Fibroblast of skin of back (primary cell): ENCODE results near the gene ZBTB7B.

Source experiments
- DNase-seq: peaks from one replicate; pipeline ENCODE4 v3.0.0-alpha.2; 2013

The ZBTB7B gene

DNA sequence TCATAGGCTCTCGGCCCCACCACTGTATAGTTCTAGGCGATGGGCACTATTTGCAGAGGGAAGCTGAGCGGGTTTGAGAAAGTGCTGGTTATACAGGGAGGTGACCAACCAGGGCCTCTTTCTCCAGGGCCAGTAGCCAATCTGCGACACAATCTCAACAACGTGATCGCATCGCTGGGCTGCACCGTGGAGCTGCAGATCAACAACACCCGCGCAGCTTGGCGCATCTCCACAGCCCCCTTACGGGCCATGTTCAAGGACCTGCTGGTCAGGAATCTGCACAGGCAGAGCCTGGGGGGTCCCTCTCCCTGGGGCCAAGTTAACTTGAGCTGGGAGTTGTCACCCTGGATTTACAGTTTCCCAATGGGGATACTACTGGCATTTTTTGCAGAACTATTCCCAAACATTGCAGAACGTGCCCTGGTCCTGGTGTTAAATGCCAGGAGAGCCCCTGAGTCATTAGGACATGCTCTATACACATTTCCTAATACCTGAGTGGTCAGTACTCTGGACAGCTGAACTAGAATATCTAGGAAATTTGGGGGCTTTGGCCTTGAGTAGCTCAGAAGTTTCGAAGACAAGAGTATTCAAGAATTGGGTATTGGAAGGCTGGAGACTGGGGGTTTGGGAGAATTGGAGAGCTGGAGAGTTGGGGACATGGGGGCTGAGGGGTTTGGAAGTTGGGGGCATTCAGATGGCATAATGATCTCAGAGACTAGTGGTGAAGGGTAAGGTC lies 37.9 kb downstream of the ZBTB7B start:
- no peak for DNase-seq

DNA sequence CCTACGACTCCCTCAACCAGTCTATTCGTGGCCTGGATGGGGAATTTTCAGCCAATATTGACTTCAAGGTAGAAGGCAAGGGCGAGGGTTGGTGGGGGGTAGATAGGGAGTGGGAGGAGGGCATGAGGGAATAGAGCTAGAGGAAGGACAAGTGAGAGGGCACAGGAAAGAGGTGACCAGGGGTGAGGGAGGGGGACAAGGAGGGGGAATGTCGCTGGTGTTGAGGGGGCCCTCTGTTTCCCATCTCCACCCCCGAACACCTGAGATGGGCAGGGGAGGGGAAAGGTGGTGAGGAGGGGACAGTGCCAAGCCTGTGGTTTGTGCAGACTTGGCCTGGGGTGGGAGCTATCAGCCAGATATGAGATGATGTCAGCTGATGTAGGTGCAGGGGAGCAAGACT lies 40.2 kb downstream of the ZBTB7B start:
- DNase-seq: no peak

DNA sequence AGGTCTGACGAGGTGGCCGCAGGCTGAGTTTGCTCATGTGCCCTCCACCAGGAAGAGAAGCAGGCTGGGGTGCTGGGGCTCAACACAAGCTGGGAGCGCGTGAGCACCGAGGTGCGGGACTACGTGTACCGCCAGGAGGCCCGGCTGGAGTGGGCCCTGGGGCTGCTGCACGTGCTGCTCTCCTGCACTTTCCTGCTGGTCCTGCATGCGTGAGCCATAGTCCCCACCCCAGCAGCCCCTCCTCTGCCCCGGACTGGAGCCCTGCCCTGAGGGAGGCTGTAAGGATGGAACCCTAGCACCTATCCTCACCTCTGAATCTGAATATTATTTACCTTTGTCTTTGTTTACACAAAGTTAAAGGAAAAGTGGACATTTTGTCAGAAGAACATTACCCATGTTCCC lies 40.7 kb downstream of the ZBTB7B start:
- DNase-seq: no peak

DNA sequence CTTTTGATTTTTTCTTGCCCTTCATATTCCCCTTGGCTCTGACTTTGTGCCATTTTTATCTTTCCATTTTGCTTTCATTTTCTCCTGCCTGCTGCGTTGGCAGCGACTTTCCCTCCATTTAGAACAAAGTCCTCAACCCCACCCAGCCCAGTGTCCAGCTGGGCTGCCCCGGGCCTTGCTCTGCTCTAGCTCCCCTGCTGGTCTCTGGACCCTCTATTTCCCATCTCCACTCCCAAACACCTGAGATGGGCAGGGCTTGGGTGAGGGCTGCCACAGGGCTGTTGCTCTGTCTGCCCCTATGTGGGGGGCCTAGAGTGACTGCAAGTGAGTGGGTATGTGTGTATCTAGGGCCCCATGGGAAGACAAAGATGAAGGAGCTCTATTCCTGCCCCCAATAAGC lies 41.2 kb downstream of the ZBTB7B start:
- DNase-seq: no peak

DNA sequence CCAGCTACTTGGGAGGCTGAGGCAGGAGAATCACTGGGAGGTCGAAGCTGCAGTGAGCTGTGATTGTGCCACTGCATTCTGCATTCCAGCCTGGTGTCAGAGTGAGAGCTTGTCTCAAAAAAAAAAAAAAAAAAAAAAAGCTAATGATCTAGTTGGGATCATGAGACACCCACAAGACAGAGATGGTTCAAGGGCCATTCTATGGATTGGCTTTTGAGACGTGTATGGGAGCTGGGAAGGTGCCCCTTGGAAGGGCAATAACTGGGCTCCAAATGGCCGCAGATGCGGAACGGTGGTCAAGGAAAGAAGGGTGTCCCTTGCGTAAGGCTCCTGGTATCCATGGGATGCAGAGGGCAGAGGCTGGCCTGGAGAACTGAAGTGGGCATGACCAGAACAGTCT lies 41.8 kb downstream of the ZBTB7B start:
- no peak for DNase-seq

DNA sequence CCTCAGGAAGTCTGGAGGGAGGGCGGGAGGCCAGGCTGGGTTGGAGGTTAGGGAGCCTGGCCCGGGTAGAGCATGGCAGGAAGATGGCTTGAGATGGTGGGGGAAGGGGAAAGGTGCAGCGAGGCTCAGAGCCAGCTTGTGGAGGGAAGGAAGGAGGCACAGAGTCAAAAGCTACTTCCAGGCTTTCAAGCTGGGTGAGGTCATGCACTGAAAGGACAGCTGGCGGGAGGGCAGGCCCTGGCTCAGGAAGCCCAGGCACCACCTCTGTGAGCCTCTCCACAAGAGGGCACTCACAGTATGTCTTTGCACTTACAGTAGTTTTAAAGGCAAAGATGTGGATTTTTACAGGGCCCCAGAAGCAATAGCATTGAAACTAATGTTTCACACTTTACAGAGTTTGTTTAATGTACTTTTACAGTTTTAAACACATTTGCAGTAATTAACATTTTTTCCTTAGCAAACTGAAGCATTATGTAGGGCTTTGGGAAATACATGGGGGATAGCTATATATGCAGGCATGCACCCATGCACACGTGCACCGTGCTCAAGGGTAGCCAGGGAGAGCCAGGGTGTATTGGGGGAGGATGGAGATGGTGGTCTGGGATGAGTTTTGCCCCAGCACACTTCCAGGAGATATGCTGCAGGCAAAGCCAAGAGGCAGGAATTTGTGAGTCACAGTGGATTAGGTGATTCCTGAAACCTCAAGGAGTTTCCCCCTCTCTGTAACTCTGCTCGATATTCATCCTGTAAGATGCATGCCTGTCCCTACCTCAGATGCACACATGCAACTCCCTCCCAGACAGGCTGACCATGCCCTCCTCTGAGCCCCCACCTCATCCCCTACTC lies 42.4 kb downstream of the ZBTB7B start:
- DNase-seq: peak; percentile 77

DNA sequence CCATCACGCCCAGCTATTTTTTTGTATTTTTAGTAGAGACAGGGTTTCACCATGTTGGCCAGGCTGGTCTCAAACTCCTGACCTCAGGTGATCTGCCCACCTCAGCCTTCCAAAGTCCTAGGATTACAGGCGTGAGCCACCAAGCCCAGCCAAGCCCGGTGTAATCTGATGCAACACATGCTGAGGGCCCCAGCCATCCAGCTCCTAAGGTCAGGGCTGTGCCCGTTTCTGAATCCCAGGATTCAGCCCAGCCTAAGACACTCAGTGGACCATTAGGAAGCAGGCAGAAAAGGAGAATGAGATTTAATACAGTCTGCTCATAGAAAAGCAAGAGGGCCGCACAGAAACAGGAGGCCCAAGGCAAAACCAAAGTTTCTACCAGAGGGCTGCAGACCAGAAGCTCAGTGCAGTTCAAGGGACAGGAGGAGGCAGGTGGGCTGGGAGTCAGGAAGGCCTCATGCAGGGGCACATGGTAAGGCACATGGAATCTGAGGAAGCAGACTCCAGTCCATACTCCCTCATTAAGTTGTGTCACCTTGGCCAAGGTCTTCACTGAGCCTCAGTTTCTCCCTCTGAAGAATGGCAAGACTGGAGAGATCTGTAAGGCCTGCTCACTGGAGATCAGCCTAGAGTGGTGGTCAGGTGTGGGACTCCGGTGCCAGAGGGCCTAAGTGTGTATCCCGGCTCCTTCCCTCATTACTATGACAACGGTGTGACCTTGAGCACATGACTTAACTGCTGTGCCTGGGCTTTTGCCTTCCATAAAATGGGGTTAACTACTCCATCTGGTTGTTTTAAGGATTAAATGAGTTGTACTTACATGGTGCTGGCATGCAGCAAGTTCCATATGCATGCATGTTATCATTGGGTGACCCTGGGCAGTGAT lies 46.1 kb downstream of the ZBTB7B start:
- no peak for DNase-seq

DNA sequence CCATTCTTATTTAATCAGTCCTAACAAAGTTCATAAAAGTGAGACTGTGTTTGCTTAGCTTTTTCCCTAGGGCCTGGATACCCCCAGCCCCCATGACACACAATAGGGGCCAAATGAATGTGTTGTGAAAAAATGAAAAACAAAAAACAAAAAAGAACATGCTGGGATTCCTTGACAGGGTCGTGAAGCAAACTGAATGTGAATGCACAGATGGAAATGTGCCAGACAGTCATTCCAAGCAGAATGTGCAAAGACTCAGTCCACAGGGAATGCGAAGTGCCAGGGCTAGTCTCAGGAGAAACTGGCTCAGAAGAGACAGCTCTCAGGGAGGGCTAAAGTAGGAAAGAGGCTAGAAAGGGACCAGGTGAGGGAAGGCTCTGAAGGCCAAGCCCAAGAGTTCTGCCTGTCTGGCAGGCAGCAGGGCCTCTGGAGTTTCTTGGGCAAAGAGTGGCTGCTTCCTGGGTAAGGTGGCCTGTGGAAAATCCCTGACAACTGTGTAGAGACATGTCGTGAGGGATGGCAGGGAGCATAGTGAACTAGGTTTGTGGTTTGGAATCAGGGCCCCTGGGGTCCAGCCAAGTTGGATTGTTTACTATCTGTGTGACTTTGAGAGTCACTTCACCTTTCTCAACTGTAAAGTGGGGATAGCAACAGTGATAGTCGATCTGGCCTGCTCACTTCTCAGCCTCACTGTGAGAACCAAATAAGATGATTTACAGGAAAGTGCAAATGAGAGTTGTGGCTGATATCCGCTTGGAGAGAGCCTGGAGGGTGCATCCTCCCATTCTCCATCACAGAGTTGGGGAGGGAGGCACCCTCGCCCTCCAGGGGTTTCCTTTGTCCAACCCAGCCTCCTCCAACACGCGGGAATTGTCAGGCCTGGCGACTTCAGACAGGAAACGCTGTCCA lies 47.3 kb downstream of the ZBTB7B start:
- peak; percentile 78 for DNase-seq

DNA sequence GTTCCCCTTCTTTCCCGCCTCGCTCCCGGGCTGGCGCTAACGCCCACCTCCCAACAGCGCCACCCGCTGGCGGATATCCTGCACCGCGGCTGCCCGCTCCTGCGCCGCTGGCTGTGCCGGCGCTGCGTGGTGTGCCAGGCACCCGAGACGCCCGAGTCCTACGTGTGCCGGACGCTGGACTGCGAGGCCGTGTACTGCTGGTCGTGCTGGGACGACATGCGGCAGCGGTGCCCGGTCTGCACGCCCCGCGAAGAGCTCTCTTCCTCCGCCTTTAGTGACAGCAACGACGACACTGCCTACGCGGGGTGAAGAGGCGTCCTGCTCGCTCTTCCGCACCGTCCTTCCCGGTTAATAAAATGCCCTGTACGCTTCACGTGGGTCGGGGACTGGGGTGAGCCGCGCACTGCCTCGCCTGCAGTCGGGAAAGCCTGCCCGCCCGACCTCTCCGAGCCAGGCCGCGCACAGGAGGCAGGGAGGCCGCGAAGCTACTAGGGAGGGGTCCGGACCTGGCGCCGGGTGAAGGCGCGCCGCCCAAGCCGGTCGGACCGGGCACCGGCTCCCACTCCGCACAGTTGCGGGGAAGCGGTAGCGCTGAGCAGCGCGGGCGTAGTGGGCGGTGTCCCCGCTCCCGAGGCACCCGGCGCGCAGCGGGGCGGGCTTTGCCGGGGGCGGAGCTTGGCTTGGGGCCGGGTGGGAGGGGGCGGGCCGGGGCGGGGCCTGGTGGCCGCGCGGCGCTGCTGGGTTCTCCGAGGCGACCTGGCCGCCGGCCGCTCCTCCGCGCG lies 48.1 kb downstream of the ZBTB7B start, which contains the start of gene ADAM15:
TSS of gene ADAM15 (plus strand) at position 757 of the 782 bp plus-strand sequence. CDS start 71 bp downstream, outside the sequence.
- peak; percentile 72 for DNase-seq

DNA sequence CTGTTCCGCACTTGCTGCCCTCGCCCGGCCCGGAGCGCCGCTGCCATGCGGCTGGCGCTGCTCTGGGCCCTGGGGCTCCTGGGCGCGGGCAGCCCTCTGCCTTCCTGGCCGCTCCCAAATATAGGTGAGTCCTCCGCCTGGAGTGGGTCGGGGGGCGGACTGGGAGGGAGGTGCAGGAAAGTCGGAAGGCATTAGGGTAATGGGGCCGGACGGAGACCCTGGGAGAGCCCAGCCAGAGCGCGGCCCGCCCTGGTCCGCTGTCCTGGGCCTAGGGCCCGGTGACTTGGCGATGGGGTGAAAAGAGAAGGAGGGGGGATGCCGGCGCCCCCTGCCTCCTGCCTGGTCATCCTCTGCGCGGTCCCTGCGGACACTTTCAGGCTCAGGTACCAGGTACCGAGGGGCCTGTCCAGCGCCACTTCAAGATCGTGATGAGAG lies 48.8 kb downstream of the ZBTB7B start:
- no peak for DNase-seq

DNA sequence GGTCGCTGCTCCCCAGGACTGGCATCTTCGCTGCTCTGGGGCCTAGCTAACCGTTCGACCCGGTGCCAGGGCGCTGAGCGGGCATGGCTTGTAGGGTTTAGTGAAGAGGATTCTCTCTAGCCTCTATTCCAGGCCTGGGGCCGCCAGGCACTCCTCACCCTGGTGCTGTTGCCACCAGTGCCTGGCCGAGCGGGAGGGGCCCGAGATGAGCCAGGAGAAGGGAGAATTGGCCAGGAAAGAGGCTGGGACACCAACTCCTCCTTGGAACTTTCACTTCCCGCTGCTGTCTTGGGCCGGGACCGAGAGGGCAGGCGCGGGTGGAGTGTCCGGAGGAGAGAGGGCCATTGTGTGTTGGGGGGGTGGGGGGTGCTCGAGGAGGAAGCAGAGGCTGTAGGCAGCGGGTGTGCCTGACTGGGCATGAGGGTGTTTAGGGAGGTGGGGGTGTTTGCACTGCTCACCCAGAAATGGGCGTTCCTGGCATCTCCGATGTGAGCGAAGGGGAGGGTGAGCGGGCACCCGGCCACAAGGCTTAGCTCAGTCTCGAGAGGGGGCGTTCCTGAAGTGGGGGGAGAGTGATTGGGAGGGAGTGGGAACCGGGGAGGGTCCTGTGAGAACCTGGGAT lies 49.3 kb downstream of the ZBTB7B start:
- peak; percentile 26 for DNase-seq

DNA sequence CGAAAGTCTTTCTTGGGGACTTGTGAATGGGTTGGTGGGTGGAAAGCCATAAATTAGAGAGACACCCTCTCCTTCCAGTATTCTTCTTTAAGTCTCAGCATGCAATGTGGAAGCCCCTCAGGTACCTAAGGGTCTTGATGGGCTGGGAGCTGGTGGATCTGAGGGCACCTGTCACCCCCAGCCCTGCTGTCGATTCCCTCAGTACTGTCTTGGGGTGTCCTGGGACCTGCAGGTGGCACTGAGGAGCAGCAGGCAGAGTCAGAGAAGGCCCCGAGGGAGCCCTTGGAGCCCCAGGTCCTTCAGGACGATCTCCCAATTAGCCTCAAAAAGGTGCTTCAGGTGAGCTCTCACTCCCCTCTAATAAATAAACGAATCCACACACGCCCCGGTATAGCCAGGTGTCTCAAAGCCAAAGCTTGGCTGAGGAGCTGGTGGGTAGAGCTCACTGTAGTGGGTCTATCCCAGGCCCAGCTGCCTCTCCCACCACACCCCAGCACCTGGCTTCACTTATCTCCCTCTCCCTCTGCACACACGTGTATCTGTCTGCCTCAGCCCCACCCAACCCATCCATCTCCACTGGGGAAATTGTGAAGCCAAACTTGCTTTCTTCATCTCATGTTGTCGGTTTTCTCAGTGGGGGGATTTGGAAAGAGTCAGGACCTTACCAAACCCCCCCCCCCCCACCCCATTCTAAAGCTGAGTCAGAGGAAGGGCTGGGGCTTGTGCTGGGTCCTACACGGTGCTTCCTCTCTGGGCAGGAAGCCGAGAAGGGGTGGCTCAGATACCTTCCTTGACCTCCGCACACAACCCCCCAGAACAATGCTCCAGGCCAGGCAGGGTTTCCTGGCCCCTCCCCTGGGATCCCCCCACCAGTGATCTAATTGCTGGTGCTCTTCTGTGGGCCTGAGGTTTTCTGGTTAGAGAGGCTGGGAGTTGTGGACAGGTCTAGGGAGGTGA lies 50.1 kb downstream of the ZBTB7B start:
- DNase-seq: no peak

DNA sequence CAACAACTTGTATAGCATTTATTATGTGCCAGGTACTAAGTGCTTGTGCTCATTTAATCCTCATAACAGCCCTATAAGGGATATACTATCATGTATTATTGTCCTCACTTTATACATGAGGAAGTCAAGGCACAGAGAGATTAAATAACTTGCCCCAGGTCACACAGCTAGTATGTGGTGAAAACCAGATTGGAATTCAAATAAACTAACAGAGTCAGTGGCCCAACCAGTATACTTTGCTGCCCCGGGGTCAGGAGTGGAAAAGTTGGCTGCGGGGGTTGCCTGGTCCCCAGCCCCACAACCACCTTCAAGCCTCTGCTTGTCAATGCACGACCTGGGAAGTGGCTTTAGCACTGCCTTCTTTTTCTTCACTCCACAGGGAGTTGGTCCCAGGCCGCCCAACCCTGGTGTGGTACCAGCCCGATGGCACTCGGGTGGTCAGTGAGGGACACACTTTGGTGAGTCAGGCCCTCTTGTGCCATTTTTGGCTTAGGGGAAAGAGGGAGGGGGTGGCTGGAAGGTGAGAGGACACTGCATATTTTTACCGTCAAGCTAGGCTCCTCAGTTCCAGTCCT lies 51.0 kb downstream of the ZBTB7B start:
- no peak for DNase-seq

DNA sequence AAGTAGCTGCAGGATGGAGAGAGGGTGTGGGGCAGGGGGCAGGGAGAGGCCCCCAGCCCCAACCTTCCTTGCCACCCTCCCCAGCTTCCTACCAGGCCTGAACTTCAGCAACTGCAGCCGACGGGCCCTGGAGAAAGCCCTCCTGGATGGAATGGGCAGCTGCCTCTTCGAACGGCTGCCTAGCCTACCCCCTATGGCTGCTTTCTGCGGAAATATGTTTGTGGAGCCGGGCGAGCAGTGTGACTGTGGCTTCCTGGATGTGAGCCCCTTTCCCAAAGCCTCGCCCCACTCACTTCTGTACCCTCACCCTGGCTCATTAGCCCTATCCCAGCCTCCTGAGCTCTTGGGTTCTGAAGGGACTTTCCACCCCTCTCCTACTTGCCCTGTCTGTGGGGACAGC lies 54.5 kb downstream of the ZBTB7B start:
- no peak for DNase-seq

DNA sequence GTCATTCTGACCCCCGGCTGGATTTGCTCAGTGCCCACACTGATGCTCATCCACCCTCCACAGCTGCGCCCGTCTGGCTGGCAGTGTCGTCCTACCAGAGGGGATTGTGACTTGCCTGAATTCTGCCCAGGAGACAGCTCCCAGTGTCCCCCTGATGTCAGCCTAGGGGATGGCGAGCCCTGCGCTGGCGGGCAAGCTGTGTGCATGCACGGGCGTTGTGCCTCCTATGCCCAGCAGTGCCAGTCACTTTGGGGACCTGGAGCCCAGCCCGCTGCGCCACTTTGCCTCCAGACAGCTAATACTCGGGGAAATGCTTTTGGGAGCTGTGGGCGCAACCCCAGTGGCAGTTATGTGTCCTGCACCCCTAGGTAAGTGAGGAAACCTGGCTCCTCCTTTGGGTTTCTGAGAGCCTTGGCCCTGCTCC lies 55.2 kb downstream of the ZBTB7B start:
- no peak for DNase-seq

DNA sequence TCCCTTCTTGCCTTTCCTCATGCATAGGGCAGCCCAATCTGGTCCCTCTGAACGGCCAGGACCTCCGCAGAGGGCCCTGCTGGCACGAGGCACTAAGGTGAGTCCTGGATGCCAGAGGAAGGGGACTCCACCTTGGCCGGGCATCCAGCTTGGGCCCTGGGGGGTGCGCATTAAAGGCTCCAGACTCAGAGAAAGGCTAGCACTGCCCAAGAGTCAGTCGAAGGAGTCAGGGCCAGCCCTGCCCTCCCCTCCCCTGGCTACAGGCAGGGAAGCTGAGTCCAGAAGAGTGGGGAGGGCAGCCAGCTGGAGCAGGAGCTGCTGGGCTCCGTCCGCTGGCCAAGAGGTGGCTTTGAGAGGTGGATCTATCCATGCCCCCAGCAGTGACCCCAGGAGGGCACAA lies 58.1 kb downstream of the ZBTB7B start:
- no peak for DNase-seq

DNA sequence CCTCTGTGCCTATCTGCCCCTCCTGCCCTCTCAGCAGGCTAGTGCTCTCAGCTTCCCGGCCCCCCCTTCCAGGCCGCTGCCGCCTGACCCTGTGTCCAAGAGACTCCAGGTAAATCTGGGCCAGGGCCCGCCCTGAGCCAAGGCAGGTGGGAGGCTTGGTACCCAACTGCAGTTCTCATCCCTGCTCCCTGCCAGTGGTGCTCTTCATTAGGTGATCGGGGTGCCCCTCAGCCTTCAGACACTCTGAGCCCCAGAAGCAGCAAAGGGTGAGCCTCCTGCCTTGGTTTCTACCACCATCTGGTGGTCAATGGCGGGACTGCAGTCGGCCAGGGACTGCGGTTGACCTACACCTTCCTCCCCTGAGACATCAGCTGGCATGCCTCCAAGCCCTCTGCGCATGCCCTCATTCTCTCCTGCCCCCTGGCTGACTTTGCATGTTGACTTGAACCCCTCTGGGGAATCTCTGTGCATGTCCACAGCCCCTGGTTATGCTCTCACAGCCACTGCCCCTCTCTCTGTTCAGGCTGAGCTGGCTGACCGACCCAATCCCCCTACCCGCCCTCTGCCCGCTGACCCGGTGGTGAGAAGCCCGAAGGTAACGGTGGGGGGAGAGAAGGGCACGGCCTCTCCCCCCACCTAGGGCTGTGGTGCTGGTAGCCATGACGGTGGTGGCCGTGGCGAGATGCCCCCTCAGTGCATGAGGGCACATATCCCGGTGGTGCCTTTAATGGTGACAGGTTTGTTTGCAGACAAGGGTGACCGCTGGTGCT lies 59.0 kb downstream of the ZBTB7B start:
- DNase-seq: peak; percentile 78

DNA sequence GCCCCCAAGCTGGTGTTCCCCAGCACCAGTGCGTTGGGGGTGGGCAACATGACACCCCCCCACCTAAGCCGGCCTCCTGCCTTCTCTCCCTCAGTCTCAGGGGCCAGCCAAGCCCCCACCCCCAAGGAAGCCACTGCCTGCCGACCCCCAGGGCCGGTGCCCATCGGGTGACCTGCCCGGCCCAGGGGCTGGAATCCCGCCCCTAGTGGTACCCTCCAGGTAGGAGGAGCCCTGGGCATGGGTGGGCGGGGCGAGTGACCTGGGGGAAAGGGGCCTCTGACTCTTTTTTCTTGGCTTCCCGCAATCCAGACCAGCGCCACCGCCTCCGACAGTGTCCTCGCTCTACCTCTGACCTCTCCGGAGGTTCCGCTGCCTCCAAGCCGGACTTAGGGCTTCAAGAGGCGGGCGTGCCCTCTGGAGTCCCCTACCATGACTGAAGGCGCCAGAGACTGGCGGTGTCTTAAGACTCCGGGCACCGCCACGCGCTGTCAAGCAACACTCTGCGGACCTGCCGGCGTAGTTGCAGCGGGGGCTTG lies 59.6 kb downstream of the ZBTB7B start:
- no peak for DNase-seq
